DOHH2 (cell line): Measurements from ENCODE around the gene NUTM2G.
"Not testable (repeated sequence)": the region's sequence is repeated elsewhere in the genome, so short reads cannot be mapped to it uniquely, and the experiment has no call there.

Experiments
- H3F3A ChIP-seq: fragments of 200-600 bp; sonication (generic), shearing (Covaris generic); 2 replicates; pipeline ENCODE4 v1.6.0; 2016; ENCODE audit warnings: antibody characterized with exemption, mild to moderate bottlenecking; ENCODE audit not compliant: control insufficient read depth, insufficient read depth
- H3K27ac ChIP-seq: fragments of 200-600 bp; sonication (generic); 2 replicates; pipeline ENCODE4 v1.5.1; 2014; ENCODE audit warnings: low read depth, mild to moderate bottlenecking, low read length, moderate library complexity
- H3K27me3 ChIP-seq: fragments of 200-600 bp; sonication (generic); 2 replicates; pipeline ENCODE4 v1.6.1; 2014; ENCODE audit warnings: mild to moderate bottlenecking, low read length, mixed read lengths; ENCODE audit not compliant: control insufficient read depth
- H3K36me3 ChIP-seq: fragments of 200-600 bp; sonication (generic); 2 replicates; pipeline ENCODE4 v1.6.1; 2014; ENCODE audit warnings: mild to moderate bottlenecking, low read length, moderate library complexity, mixed read lengths; ENCODE audit not compliant: control insufficient read depth
- H3K4me1 ChIP-seq: fragments of 200-600 bp; sonication (generic); 2 replicates; pipeline ENCODE4 v1.6.1; 2014; ENCODE audit warnings: mild to moderate bottlenecking, low read length, mixed read lengths; ENCODE audit not compliant: control insufficient read depth
- H3K4me2 ChIP-seq: fragments of 200-600 bp; sonication (generic); 2 replicates; pipeline ENCODE4 v1.6.0; 2014; ENCODE audit warnings: mild to moderate bottlenecking, low read length, moderate library complexity
- H3K4me3 ChIP-seq: fragments of 200-600 bp; sonication (generic); 2 replicates; pipeline ENCODE4 v1.5.1; 2014; ENCODE audit warnings: mild to moderate bottlenecking, low read length, mixed read lengths
- H3K79me2 ChIP-seq: fragments of 200-600 bp; sonication (generic); 2 replicates; pipeline ENCODE4 v1.6.1; 2014; ENCODE audit warnings: mild to moderate bottlenecking, low read length, mixed read lengths; ENCODE audit not compliant: control insufficient read depth
- H3K9me2 ChIP-seq: fragments of 200-600 bp; sonication (generic); replicated peaks from 2 replicates; pipeline ENCODE4 v1.6.1; 2014; ENCODE audit warnings: mild to moderate bottlenecking, low read length, mixed read lengths; ENCODE audit not compliant: control insufficient read depth
- H3K9me3 ChIP-seq: fragments of 200-600 bp; sonication (generic); 2 replicates; pipeline ENCODE4 v1.6.1; 2014; ENCODE audit warnings: antibody characterized with exemption, low read length, mixed read lengths; ENCODE audit not compliant: control insufficient read depth, insufficient read depth
- H4K20me1 ChIP-seq: fragments of 200-600 bp; sonication (generic); 2 replicates; pipeline ENCODE4 v1.6.0; 2014; ENCODE audit warnings: low read depth, mild to moderate bottlenecking, antibody characterized with exemption, low read length, moderate library complexity; ENCODE audit not compliant: control insufficient read depth, insufficient read depth

The NUTM2G gene

DNA sequence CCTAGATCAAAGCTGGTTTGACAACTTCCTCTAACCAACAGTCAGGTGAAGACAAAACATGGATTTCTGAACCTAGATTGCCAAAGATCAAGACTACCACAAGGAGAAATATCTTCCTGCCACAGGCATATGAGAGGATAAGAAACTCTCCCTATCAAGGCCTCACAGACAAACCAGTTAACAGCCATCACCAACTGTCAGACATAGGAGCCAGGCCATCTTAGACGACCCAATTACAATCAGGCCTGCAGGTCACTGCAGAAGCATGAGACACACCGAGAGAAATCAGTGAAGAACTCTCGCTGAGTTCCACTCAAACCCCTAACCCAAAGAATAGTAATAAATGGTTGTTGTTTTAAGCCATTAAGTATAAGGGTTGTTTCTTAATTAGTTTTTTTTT, 45.4 kb downstream of the NUTM2G start:
- not testable (repeated sequence) for H3K27ac ChIP-seq, H3K4me2 ChIP-seq, H3F3A ChIP-seq, H3K9me2 ChIP-seq, H3K27me3 ChIP-seq, H3K4me3 ChIP-seq, H4K20me1 ChIP-seq, H3K36me3 ChIP-seq, H3K9me3 ChIP-seq, H3K4me1 ChIP-seq
- H3K79me2 ChIP-seq = peaks cover 61% of the 10 kb centered on the region

DNA sequence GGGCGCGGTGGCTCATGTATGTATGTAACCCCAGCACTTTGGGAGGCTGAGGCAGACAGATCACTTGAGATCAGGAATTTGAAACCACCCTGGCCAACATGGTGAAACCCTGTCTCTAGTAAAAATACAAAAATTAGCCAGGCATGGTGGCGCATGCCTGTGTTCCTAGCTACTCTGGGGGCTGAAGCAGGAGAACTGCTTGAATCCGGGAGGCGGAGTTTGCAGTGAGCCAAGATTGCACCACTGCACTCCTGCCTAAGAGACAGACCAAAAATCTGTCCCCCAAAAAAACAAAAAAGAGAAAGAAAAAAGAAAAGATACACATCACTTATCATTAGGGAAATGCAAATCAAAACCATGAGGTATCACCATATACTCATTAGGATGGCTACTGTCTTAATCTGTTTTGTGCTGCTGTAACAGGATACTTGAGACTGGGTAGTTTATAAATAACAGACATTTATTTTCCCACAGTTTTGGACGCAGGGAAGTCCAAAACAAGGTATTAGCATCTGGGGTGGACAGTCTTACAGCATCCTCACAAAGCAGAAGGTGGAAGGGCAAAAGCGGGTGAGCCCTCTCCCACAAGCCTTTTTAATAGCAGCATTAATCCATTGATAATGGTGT, 55.0 kb downstream of the NUTM2G start:
- not testable (repeated sequence) for H3F3A ChIP-seq, H3K27ac ChIP-seq, H3K9me2 ChIP-seq, H3K4me2 ChIP-seq, H3K4me3 ChIP-seq, H3K4me1 ChIP-seq, H4K20me1 ChIP-seq, H3K9me3 ChIP-seq, H3K27me3 ChIP-seq, H3K36me3 ChIP-seq
- H3K79me2 ChIP-seq = peaks cover 77% of the 10 kb centered on the region

DNA sequence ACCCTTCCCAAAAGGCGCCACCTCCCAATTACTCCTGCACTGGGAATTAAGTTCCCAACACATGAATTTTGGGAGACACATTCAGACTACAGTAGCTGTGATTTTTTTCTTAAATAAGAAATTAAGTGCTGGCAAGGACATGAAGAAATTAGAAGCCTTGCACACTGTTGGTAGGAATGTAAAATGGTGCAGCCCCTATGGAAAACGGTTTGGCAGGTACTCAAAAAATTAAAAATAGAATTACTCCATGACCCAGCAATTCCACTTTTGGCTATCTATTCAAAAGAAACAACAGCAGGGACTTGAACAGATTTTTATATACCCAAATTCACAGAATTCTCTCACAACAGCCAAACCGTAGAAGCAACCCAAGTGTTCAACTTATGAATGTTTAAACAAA, 55.5 kb downstream of the NUTM2G start:
- H3F3A ChIP-seq = not testable (repeated sequence)
- peaks cover 75% of the 10 kb centered on the region for H3K79me2 ChIP-seq

DNA sequence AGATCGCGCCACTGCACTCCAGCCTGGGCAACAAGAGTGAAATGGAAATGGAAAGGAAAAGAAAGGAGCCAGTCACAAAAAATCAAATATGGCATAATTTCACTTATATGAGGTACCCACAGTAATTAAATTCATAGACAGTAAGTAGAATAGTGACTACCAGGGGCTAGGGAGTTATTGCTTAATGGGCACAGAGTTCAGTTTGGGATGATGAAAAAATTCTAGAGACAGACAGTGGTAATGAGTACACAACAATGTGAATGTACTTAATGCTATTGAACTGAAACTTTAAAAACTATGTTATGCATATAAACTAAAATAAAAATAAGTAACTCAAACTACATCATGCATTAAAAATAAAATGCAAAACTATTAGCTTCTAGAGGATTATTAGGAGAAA, 56.2 kb downstream of the NUTM2G start:
- not testable (repeated sequence) for H3K9me3 ChIP-seq, H3K36me3 ChIP-seq, H3K27ac ChIP-seq, H3K4me3 ChIP-seq, H3K4me1 ChIP-seq, H3K27me3 ChIP-seq, H3K4me2 ChIP-seq, H3F3A ChIP-seq, H3K9me2 ChIP-seq, H4K20me1 ChIP-seq
- H3K79me2 ChIP-seq = peaks cover 74% of the 10 kb centered on the region

More for the DNA sequence above, 55.5 kb downstream of the NUTM2G start:
- H3K9me2 ChIP-seq, H3K27ac ChIP-seq, H4K20me1 ChIP-seq, H3K27me3 ChIP-seq, H3K4me2 ChIP-seq, H3K9me3 ChIP-seq, H3K36me3 ChIP-seq, H3K4me1 ChIP-seq, H3K4me3 ChIP-seq: not testable (repeated sequence)
